Activated T-cell treated with anti-CD3 and anti-CD28 coated beads, Interleukin-2, amount 50 U/mL, for 1 hour (primary cell): ENCODE results near the gene DIP2A.

Experiments
- DNase-seq: peaks from one replicate; pipeline ENCODE4 v3.0.0-alpha.2; 2020

The DIP2A gene

DNA sequence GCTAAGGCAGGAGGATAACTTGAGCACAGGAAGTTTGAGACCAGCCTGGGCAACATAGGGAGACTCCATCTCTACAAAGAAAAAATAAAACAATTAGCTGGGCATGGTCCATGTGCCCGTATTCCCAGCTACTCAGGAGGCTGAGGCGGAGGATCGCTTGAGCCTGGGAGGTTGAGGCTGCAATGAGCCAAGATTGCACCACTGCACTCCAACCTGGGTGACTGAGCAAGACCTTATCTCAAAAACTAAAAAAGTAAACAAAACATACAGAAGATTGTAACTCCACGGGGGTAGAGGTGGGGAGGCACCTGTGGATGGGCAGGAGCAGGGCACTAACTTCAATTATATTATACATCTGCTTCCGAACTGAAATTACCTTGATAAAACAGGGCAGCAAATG is 141.6 kb downstream of the DIP2A start:
- no peak for DNase-seq

DNA sequence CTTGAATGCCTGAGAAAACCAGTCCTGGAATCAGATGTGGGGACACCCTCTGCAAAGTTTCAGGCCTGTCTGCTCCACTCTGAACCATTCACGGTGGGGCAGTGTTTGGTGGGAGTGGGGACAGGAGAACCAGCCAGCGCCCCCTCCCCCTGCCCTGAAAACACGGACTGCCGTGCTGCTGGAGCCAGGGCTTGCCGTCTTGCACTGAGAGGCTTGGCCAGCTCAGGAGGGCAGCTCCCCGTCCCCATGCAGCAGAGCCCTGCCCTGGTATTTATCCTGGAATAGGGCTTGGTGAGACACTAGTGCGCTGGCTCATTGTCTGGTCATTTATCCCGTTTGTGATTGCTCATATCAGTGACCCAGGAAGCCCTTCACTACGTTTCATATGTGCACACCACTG is 142.3 kb downstream of the DIP2A start:
- DNase-seq: no peak

DNA sequence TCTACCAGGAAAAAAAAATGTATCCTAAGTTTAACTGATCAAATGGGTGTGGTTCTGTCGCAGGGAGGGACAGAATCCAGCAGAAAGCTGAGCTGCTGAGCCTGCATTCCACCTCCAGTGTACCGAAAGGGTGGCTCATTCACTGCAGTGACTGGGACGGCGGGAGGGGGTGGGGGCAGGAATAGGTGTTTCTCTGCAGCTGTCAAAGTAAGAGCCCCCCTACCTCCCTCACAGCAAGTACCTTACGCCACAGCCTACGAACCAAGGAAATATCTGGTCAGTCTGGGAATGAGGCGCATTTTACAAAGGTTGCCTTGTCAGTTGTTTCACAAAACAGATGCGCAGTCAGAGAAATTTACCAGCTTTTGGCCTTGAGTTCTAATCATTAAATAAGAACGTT is 144.5 kb downstream of the DIP2A start:
- no peak for DNase-seq

DNA sequence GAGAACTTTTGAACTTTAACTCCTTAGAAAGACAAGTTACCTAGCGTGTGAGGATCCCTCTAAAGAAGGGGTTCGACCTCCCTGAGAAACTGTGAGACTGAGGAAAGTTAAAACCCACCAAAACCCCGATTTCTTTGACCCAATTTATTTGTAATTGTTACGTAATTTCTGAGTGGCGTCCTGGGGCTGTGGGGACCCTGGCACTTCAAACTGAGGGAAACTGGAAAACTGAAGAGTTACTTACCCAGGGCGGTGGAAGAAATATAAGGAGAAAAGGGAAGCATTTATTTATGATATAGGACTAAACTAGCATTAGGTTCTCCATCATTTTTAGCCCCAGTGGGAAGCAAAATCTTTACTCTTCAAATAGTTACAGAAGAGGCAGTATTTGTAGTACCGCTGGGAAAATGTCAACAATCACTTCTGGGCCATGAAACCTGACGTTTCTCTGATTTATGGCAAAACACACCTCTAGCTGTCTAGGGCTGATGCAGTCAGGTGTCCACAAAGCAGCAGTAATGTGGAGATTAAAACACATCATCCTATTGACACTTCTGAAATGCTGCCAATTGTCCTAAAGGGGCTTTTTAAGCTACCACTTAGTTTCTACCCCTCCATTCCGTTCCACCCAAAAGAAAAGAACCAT is 145.8 kb downstream of the DIP2A start:
- DNase-seq: no peak

DNA sequence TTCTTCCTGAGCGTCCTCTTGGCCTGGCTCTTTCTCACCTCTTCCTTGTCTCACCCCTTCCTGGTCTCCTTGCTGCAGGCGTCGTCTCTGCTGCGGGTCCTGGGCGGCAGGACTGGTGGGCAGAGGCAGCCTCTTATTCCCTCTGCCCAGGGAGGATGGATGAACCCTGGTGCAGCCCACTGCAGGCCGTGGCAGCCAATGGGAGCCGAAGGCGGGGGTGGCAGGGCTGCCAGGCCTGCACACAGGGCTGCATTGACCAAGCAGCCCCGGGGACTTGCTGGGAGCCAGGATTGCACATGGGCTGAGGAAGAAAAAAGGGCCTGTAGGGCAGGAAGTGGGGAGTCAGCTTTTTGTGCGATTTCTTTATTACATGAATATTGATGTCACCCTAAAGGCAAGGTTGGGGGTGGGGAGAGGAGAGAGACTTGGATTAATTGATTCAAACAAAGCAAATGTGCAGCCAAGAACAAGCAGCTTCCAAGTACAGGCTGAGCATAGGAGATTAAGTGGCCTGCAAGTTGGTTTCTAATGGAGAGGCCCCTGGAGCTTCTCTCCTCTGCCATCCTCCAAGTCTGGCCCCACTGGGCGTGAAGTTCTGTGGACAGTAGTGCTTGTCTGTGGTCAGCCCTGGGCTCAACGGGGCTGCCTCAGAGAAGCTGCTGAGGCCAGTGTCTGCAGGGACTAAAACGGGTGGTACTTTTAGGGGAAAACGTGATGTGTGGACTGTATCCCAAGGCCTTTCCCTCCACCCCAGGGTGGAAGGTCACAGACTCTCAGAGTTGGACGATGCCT is 146.5 kb downstream of the DIP2A start, which contains the start of gene S100B:
Gene S100B (minus strand): TSS at position 108 of the 792 bp plus-strand sequence. CDS start 2,667 bp downstream, outside the sequence.
- DNase-seq: no peak

DNA sequence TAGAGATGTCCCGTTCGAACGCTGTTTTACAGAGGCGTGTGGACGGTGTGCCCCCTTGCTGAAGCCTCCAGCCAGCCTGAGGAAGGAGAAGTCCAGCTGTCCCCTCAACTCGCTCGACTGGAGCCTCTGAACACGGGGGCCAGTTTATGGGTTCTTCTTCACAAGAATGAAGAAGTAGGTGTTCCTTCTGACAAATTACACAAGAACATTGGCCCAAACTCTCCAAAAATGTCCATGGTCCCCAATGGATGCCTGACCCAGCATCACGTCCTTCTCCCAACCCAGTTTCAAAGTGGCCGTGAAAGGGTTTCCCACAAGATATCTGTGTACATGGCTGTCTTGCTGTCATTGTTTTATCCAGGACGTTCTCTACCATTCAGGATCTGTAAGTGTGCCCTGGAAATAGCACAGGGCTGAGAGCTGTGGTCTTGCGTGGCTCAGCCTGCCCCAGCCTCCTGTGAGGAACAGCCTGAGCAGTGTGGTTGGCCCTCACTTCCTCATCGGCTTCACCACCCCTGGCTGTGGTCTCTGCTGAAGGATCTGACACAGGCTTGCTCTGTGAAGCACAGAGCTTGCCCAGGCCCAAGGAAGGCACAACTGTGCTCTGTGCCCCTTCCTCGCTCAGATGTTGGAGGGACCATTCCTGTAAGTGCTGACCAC is 147.2 kb downstream of the DIP2A start:
- peak; percentile 52 for DNase-seq

DNA sequence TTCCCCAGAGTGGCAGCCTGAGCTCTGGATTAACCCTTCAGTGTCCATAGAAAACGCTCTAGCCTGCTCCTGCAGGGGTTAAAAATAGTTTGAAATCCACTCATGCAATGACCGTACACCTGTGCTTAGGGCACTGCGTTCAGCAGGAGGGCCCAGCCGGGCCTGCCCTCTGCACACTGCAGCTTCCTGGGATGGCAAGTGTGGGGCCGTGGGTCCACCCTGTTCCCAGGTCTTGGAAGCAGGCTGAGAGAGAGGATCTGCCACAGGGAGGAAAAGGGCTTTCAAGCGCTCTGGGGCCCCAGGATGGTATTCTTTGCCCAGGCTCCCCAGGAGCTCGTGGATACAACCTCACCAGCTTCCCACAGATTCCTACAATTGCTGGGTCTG is 147.7 kb downstream of the DIP2A start:
- no peak for DNase-seq

DNA sequence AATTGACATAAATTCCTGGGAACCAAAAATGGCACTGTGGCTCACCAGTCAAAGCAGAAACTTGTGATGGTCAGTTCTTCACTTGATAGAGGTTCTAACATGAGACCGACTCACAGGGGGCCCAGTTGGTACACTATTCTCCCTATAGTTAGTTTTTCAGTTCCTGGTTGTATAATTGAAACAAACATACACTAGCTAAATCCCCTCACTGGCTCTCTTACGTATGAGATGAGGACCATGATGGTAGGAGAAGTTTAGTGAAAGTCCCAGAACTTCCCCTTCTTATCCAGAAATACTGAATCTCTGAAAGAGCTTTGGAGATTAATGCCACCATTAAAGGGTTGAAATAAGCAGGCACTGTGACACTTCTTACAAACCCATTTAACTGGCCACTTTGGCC is 148.9 kb downstream of the DIP2A start:
- DNase-seq: no peak

DNA sequence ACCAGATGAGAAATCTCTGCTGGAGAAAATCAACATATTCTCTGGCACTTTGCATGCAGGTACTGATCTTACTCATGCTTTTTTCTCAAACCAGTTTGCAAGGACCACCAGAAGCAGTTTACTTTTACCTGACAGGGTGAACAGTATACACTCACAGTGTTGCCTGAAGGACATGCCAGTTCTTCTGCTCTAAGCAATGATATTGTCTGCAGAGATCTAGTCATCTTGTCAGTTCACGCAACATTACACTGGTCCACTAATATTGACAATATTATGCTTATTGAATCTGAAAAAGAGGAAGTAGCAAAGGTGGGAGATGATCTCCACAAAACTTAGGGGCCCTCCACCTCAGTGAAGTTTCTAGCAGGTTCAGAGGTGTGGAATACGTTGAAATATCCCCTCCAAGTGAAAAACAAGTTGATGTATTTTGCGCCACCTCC is 150.0 kb downstream of the DIP2A start:
- DNase-seq: no peak

DNA sequence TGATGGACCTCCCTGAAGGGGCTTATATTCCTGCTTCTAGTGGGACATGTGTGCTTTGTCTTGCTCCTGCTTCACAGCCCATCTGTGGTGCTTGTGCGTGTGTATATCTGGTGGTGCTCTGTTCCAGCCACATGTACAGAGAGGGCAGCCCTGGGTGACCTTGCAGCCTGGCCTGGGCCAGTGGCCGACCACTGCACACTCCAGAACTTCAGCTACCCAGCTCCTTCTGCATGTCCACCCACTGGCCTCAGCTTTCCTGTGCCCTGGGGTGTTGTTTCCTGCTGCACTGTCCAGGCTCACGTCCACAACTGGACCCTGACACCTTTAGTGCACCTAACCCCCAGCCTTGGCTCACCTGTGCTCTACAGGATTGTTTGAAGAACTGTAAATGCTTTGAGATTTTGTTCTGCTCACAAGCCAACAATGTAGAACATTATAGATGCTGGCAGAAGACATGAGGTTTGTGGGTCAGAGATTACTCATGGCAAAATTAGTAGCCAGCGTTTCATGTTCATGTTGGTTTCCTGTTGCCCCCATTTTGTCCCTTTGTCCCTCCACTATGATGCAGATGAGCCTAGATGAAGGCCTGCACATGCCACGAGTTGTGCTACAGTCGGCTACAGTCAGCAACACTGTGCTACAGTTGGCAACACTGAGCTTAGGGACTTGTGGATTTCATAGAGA is 151.5 kb downstream of the DIP2A start:
- no peak for DNase-seq

DNA sequence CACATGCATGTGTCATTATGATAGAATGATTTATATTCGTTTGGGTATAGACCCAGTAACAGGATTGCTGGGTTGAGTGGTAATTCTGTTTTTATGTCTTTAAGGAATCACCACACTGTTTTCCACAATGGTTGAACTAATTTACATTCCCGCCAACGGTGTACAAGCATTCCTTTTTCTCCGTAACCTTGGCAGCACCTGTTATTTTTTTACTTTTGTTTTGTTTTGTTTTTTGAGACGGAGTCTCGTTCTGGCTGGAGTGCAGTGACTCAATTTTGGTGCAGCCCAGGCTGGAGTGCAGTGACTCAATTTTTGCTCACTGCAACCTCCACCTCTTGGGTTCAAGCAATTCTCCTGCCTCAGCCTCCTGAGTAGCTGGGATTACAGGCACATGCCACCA is 154.7 kb downstream of the DIP2A start:
- no peak for DNase-seq

DNA sequence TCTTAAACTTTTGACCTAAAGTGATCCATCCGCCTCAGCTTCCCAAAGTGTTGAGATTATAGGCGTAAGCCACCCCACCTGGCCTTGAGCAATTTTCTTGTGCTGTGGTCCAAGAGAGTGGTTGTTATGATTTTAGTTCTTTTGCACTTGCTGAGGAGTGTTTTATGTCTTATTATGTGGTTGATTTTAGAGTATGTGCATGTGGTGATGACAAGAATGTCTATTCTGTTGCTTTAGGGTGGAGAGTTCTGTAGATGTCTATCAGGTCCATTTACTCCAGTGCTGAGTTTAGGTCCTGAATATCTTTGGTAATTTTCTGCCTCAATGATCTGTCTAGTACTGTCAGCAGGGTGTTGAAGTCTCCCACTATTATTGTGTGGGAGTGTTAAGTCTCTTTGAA is 157.4 kb downstream of the DIP2A start:
- no peak for DNase-seq

DNA sequence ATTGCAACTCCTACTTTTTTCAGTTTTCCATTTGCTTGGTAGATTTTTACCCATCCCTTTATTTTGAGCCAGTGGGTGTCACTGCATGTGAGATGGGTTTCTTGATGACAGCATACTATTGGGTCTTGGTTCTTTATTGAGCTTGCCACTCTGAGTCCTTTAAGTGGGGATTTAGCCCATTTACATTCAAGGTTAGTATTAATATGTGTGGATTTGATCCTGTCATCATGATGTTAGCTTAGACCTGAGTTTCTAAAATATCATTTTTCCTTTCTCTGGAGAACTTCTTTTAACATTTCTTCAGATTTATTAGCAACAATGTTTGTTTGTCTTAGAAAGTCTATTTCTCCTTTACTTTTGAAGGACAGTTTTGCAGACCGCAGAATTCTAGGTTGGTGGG is 158.0 kb downstream of the DIP2A start:
- no peak for DNase-seq

DNA sequence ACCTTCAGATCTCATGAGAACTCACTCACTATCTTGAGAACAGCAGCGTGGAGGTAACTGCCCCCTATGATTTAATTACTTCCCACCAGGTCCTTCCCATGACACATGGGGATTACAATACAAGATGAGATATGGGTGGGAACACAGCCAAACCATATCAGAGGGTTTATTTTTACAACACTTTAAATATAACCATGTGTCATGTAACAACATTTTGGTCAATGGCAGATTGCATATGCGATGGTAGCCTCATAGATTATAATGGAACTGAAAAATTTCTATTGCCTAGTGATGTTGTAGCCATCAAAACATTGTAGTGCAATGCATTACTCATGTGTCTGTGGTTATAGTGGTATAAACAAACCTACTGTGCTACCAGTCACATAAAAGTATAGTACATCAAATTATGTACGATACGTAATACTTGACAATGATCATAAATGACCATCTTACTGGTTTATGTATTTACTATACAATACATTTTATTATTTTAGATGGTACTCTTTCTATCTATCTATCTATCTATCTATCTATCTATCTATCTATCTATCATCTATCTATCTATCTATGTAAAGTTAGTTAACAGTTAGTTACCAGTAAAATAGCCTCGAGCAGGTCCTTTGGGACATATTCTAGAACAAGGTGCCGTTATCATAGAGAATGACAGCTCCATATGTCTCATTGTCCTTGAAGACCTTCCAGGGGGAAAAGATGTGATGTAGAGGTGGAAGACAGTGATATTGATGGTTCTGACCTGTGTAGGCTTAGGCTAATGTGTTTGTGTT is 158.8 kb downstream of the DIP2A start:
- DNase-seq: no peak

DNA sequence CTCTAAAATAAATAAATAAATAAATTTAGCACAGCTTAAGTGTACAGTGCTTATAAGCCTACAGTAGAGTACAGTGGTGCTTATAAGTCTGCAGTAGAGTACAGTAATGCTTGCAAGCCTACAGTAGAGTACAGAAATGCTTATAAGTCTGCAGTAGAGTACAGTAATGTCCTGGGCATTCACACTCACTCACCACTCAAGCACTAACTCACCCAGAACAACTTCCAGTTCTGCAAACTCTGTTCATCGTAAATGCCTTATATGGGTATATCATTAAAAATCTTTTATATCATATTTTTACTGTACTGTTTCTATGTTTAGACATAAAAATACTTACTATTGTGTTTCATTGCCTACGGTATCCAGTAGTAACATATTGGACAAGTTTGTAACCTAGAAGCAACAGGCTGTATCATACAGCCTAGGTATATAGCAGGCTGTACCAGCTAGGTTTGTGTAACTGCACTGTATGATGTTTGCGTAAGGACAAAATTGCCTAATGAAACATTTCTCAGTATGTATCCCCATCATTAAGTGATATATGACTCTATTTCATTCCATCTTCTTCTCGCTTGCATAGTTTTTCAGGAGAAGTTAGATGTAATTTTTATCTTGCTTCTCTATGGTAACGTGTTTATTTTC is 160.2 kb downstream of the DIP2A start:
- DNase-seq: no peak
